ENCODE results near the gene EPS8L2. TPM values are rescaled to one million over a fixed set of nuclear protein-coding genes. Genes with fewer than 3 reads are reported as not detected.
A peak's percentile ranks its signal among the peaks of the same experiment; 100 is the strongest.

Gene EPS8L2
- total and polyA plus RNA-seq, 2 of the 8 experiments (the other 6 are each of a cell fraction or from before 2014, with no cell fraction given) = 38.5 to 57.0 TPM

DNA sequence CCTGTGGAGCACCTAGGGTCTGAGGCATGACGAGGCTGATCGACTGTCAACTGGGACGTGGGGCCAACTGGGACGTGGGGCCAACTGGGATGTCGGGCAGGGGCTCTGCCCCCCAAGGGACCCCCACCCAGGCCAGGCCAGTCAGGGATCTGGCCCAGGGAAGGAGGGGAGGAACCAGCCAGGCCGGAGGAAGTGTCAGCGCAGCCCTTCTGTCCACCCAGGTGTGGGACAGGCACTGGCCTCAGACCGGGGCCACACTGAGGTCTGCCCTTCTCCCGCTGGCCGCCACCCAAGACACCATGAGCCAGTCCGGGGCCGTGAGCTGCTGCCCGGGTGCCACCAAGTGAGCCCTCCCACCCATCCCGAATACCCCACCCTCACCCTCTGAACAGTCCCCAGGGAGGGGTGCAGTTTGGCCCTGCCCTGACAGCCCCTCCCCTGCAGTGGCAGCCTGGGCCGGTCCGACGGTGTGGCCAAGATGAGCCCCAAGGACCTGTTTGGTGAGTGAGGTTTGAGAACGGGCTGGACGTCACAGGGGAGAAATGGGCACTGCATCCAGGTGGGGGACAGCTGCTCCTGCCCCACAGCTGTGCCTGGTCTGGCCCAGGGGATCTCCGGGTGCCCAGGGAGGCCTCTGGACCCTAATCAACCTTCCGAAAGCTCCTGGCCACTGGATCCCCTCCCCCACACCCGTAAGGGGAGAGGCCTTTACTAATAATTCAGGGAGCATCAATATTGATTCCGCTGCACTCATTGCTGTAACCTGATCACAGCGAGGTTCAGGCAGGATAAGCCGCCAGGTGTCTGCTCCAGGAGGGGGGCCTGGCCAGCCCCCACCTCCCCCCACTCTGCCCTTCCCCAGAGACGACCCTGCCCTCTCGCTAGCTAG lies 3.3 kb downstream of the EPS8L2 start:
- Histone ChIP-seq H2AK5ac (ENCODE audit: low read depth, low read length) (peak overlapping the region; percentile 93; the same call in 1 of the 2 replicates), H3K4me3 (ENCODE audit: extremely low read depth in 1 of 4, insufficient read depth in 2 of 4, low read depth in 3 of 4, low read length in 4 of 4) (no peak overlapping the region), H3K79me2 (ENCODE audit: control insufficient read depth in 1 of 2, insufficient read depth in 2 of 2, low read length in 2 of 2) (no peaks in the 10 kb centered on the region), H3K27me3 (replicated peaks in 1 of 4; ENCODE audit: control insufficient read depth in 3 of 4, extremely low read depth in 1 of 4, insufficient read depth in 3 of 4, low read length in 3 of 4) (no peaks in the 10 kb centered on the region), H2BK120ac (replicated peaks; ENCODE audit: low read depth, low read length) (no peak overlapping the region), H3K4ac (replicated peaks; ENCODE audit: insufficient read length, low read depth, low read length) (no peak overlapping the region), H4K8ac (ENCODE audit: extremely low read depth, insufficient read depth, low read length) (peak overlapping the region; percentile 51; the same call in 1 of the 2 replicates), H3K23ac (ENCODE audit: insufficient read length) (no peak overlapping the region), H2BK12ac (ENCODE audit: low read depth, low read length) (peak overlapping the region; percentile 94), H4K5ac (ENCODE audit: insufficient read length, low read depth, low read length) (no peak overlapping the region), H3K4me2 (ENCODE audit: insufficient read depth in 1 of 2, low read depth in 2 of 2, low read length in 2 of 2) (no peak overlapping the region), H2BK5ac (ENCODE audit: low read depth, low read length) (peak overlapping the region; percentile 60; the same call in 1 of the 2 replicates), H4K91ac (replicated peaks; ENCODE audit: insufficient read length, low read length) (peak overlapping the region; percentile 42), H2BK15ac (ENCODE audit: low read length) (peak overlapping the region; percentile 88), H3K23me2 (ENCODE audit: low read depth, low read length) (peaks cover 8% of the 10 kb centered on the region; the same call in 1 of the 2 replicates), H3K4me1 (replicated peaks in 1 of 4; ENCODE audit: control insufficient read depth in 3 of 4, insufficient read depth in 4 of 4, low read length in 3 of 4) (peaks cover 0 to 48% (median 33%) of the 10 kb centered on the region in 4 experiments; a peak in 6 of 7 replicates), H2BK20ac (ENCODE audit: low read length) (no peak overlapping the region), H3K18ac (ENCODE audit: extremely low read depth, low read length) (peak overlapping the region; percentile 0; the same call in 1 of the 2 replicates), H2AFZ (ENCODE audit: low read length) (no peak overlapping the region), H3K27ac (ENCODE audit: low read depth, low read length) (no peak overlapping the region), H3K9me3 (ENCODE audit: insufficient read depth in 2 of 2, low read depth in 1 of 2, low read length in 1 of 2) (no peaks in the 10 kb centered on the region), H3K14ac (ENCODE audit: insufficient read length) (no peak overlapping the region), H4K20me1 (replicated peaks in 1 of 2; ENCODE audit: control insufficient read depth in 1 of 2, insufficient read depth in 2 of 2, low read length in 2 of 2) (peaks cover 0 to 1% of the 10 kb centered on the region in 2 experiments), H3K36me3 (ENCODE audit: control insufficient read depth in 2 of 4, insufficient read depth in 4 of 4, low read length in 3 of 4) (no peaks in the 10 kb centered on the region; a peak in 1 of 8 replicates), H3K79me1 (ENCODE audit: low read depth, low read length) (no peaks in the 10 kb centered on the region), H3K56ac (replicated peaks; ENCODE audit: insufficient read length, low read depth, low read length) (no peak overlapping the region), H3K9ac (replicated peaks in 1 of 4; ENCODE audit: extremely low read depth in 1 of 4, low read depth in 3 of 4, low read length in 3 of 4) (no peak overlapping the region)
- 85% methylated on average over 23 of the region's 27 CpGs; no CpG with 5 or more reads in 1 of the 2 experiments for WGBS, 2 experiments (ENCODE audit: extremely low coverage in 1 of 2, insufficient coverage in 1 of 2, insufficient read length in 1 of 2, insufficient replicate concordance in 2 of 2, low coverage in 1 of 2, low lambda C conversion rate in 2 of 2, missing lambda C conversion rate in 1 of 2)
- DNase-seq (ENCODE audit: low read depth in 1 of 2, low spot score in 2 of 2) = no peak
- no peak for FAIRE-seq
- ChIA-PET POLR2A (ENCODE audit: partially characterized antibody) (interaction anchor here (1.1 to 3.9 kb wide), 5 partner anchors 12 to 38 kb away, joined by 3 to 16 read pairs (median 4); partner anchors contain the start of genes DEAF1, TALDO1 and TMEM80), CTCF (ENCODE audit: partially characterized antibody) (interaction anchor here (0.9 to 3.4 kb wide), 6 partner anchors 10 to 49 kb away, joined by 3 to 15 read pairs (median 4); no protein-coding TSS in a partner anchor)
- TF ChIP-seq SP1 (IDR thresholded peaks at IDR 0.05; ENCODE audit: low read depth, low read length) = no peak
- no peak for TF ChIP-seq CREB1 (IDR thresholded peaks at IDR 0.05)
- TF ChIP-seq RXRA (IDR thresholded peaks at IDR 0.05; ENCODE audit: insufficient read depth, low read depth, low read length) = no peak
- TF ChIP-seq JUN (IDR thresholded peaks at IDR 0.05; ENCODE audit: low read depth, low read length) = no peak
- TF ChIP-seq POLR2AphosphoS5 (IDR thresholded peaks at IDR 0.05; ENCODE audit: low read depth, low read length) = no peak
- no peak for TF ChIP-seq EP300 (IDR thresholded peaks at IDR 0.05; ENCODE audit: borderline replicate concordance in 1 of 2, low read depth in 2 of 2, low read length in 2 of 2)
- no peak for TF ChIP-seq KDM4A (IDR thresholded peaks at IDR 0.05; ENCODE audit: low read depth, low read length, severe bottlenecking)
- TF ChIP-seq EGR1 (IDR thresholded peaks at IDR 0.05; ENCODE audit: borderline replicate concordance, low read depth, low read length) = no peak
- no peak for TF ChIP-seq YY1 (IDR thresholded peaks at IDR 0.05; ENCODE audit: low read depth, low read length)
- no peak for TF ChIP-seq SUZ12 (IDR thresholded peaks at IDR 0.05; ENCODE audit: low read length)
- TF ChIP-seq SIX5 (IDR thresholded peaks at IDR 0.05; ENCODE audit: low read depth, low read length) = no peak
- no peak for TF ChIP-seq TCF12 (IDR thresholded peaks at IDR 0.05; ENCODE audit: low read depth, low read length)
- no peak for TF ChIP-seq SP2 (IDR thresholded peaks at IDR 0.05; ENCODE audit: low read length)

All from H1 (cell line).